ENCODE data around the gene HRNR. TPM values are rescaled to one million over a fixed set of nuclear protein-coding genes. Genes with fewer than 3 reads are reported as not detected.
A peak's percentile ranks its signal among the peaks of the same experiment; 100 is the strongest.

HRNR gene
- total and polyA plus RNA-seq, 8 donors: 0.45 TPM; not detected in 7

DNA sequence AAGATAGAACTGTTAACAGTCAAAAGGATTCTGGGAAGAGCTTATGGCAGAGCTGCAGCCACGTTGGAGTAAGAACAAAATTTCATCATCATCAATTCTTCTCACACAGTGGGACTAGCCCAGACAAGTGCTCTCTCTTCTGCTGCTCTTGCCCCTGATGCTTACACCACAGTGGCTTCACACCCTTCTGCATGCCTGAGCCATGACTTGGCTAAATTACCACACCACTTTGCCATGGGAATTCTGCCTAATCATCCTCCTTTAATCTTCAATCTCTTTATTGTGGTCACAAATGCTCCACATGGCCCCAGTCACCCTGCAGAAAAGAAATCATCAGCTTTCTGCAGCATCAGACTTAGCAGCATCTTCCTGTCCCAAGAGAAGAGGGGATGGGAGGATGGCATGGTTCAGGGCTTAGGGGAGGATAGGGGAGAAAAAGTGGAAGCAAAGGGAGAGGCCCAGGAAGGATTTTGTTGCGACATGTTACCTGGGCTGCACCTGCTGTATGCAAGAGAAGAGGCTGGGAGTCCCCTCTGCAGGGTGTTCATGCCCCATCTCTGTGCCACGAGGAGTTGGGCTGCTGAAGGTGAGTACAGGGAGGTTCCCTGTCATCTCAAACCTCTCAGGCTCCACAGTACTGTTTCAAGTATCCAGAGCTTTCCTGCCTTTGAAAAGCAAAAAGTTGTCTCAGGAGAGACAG, 56.0 kb downstream of the HRNR start:
- H3K36me3 ChIP-seq: no peaks in the 10 kb centered on the region
- H3K27ac ChIP-seq: no peak overlapping the region
- no peaks in the 10 kb centered on the region for H3K27me3 ChIP-seq
- 37 to 63% (median 61%) methylated on average over 3 of the region's 3 CpGs for WGBS, 5 donors
- H3K4me3 ChIP-seq: no peak overlapping the region
- no peaks in the 10 kb centered on the region for H3K9me3 ChIP-seq
- intact Hi-C loops (cut with DNase I; ENCODE audit: low total_unique reads): no loop called here
- TF ChIP-seq EP300 (IDR thresholded peaks at IDR 0.05) (no peak), POLR2AphosphoS5 (IDR thresholded peaks at IDR 0.05) (peak in 1 of 3 donors; percentile 12)
- peaks cover 0 to 7% (median 0%) of the 10 kb centered on the region in 4 donors for H3K4me1 ChIP-seq
- no peak for DNase-seq

GRCh38 chr1:152166966-152167365, 57.0 kb downstream of the HRNR start:
- H3K36me3 ChIP-seq: no peaks in the 10 kb centered on the region
- no peaks in the 10 kb centered on the region for H3K27me3 ChIP-seq
- no peak overlapping the region for H3K4me3 ChIP-seq
- no peaks in the 10 kb centered on the region for H3K9me3 ChIP-seq
- peaks cover 0 to 7% (median 0%) of the 10 kb centered on the region in 4 donors for H3K4me1 ChIP-seq
- intact Hi-C loops (cut with DNase I; ENCODE audit: low total_unique reads): no loop called here
- DNase-seq: no peak
- 17 to 48% (median 35%) methylated on average over 1 of the region's 1 CpG for WGBS, 5 donors
- H3K27ac ChIP-seq: no peak overlapping the region
- TF ChIP-seq POLR2AphosphoS5 (IDR thresholded peaks at IDR 0.05) (no peak), EP300 (IDR thresholded peaks at IDR 0.05) (no peak), CTCF (IDR thresholded peaks at IDR 0.05) (no peak), POLR2A (IDR thresholded peaks at IDR 0.05) (no peak)

DNA sequence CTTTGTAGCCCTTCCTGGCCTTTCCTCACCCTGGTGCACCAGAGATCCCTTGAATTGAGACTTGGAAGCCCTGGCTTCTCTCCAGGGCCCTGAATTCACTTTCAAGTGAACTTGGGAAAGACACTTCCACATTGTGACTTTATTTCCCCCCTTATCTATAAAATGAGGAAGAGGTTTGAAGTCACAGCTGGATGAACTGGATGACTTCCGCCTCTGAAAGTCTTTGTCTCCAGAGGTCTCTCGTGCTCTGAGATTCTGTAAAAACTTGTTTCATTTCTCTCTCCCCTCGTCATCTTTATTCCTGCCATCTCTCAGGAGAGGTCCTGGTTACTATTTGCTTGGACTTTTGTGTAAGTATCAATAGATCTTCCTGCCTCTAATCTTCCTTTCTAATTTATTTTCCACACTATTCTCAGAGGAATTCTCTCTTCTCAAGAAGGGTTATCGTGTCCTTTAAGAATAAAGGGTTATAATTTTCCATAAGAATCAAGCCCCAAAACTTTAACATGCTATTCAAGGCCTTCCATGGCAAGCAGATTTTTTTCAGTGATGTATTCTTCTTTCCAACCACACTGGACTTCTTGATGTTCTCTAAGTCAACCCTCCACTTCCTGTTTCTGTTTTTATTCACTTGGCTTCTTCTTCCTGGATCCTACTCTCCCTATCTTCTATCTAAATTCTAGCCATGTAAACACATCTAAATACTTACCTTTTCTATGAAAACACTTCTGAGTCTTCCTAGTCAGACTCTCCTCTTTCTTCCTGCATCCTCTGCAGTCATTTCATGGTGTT, 58.5 kb downstream of the HRNR start:
- Histone ChIP-seq H3K27ac (no peak overlapping the region), H3K4me3 (no peak overlapping the region), H3K9me3 (no peaks in the 10 kb centered on the region), H3K4me1 (peaks cover 0 to 7% (median 0%) of the 10 kb centered on the region in 4 donors), H3K27me3 (no peaks in the 10 kb centered on the region), H3K36me3 (no peaks in the 10 kb centered on the region)
- WGBS, 5 donors: 78 to 87% (median 86%) methylated on average over 4 of the region's 4 CpGs
- intact Hi-C loops (cut with DNase I; ENCODE audit: low total_unique reads): no loop called here
- TF ChIP-seq POLR2AphosphoS5 (IDR thresholded peaks at IDR 0.05) (no peak), EP300 (IDR thresholded peaks at IDR 0.05) (no peak), POLR2A (IDR thresholded peaks at IDR 0.05) (no peak), CTCF (IDR thresholded peaks at IDR 0.05) (no peak)
- no peak for DNase-seq

GRCh38 chr1:152164517-152165136, 59.4 kb downstream of the HRNR start:
- 53 to 61% (median 55%) methylated on average over 2 of the region's 2 CpGs for WGBS, 5 donors
- Histone ChIP-seq H3K4me3 (no peak overlapping the region), H3K27me3 (no peaks in the 10 kb centered on the region), H3K36me3 (no peaks in the 10 kb centered on the region), H3K27ac (no peak overlapping the region), H3K9me3 (no peaks in the 10 kb centered on the region), H3K4me1 (peaks cover 0 to 7% (median 0%) of the 10 kb centered on the region in 4 donors)
- intact Hi-C loops (cut with DNase I; ENCODE audit: low total_unique reads): no loop called here
- TF ChIP-seq EP300 (IDR thresholded peaks at IDR 0.05): no peak
- no peak for TF ChIP-seq CTCF (IDR thresholded peaks at IDR 0.05)
- TF ChIP-seq POLR2AphosphoS5 (IDR thresholded peaks at IDR 0.05): peak in 1 of 3 donors; percentile 32
- no peak for TF ChIP-seq POLR2A (IDR thresholded peaks at IDR 0.05)
- peak in 1 of 2 donors; percentile 27 for DNase-seq
